CD4-positive, alpha-beta T cell treated with Interleukin-12 subunit alpha and Interleukin-12 subunit beta, for 1 hour (primary cell): ENCODE results near the gene DNM1.

Experiments
- DNase-seq: peaks from one replicate; pipeline ENCODE4 v3.0.0-alpha.2; 2020

Gene DNM1

GRCh38 chr9:128203024-128203706, at the start of gene DNM1:
Gene DNM1, plus strand, starts transcription at chr9:128203379. Its CDS starts 92 bp downstream, at chr9:128203471.
- peak; percentile 83 for DNase-seq

GRCh38 chr9:128153947-128154695, 49.1 kb upstream of the DNM1 start:
- DNase-seq, result no peak

GRCh38 chr9:128155736-128156500, 47.3 kb upstream of the DNM1 start:
- DNase-seq, result no peak

- peak; percentile 74 for DNase-seq
Measured at GRCh38 chr9:128159522-128159783, 43.7 kb upstream of the DNM1 start.

- DNase-seq, result peak; percentile 95
Measured at GRCh38 chr9:128159784-128160602, 43.2 kb upstream of the DNM1 start, which contains the start of gene BBLN. Gene BBLN, plus strand, starts transcription at chr9:128160265. Its CDS starts 143 bp downstream, at chr9:128160408.

- peak; percentile 18 for DNase-seq
Measured at GRCh38 chr9:128160603-128160987, 42.6 kb upstream of the DNM1 start.

GRCh38 chr9:128161215-128161902, 41.8 kb upstream of the DNM1 start:
- DNase-seq, result no peak

- no peak for DNase-seq
Measured at GRCh38 chr9:128162215-128163026, 40.8 kb upstream of the DNM1 start.

GRCh38 chr9:128163027-128163515, 40.1 kb upstream of the DNM1 start:
- DNase-seq, result no peak

GRCh38 chr9:128163523-128164306, 39.5 kb upstream of the DNM1 start:
- no peak for DNase-seq

- no peak for DNase-seq
Measured at GRCh38 chr9:128164307-128164885, 38.8 kb upstream of the DNM1 start.

GRCh38 chr9:128166169-128166568, 37.0 kb upstream of the DNM1 start:
- DNase-seq, result no peak

GRCh38 chr9:128167209-128167608, 36.0 kb upstream of the DNM1 start:
- no peak for DNase-seq

- DNase-seq, result no peak
Measured at GRCh38 chr9:128168731-128169308, 34.4 kb upstream of the DNM1 start.

- no peak for DNase-seq
Measured at GRCh38 chr9:128169492-128169891, 33.7 kb upstream of the DNM1 start.

GRCh38 chr9:128169925-128170324, 33.3 kb upstream of the DNM1 start:
- no peak for DNase-seq

GRCh38 chr9:128174062-128174461, 29.1 kb upstream of the DNM1 start:
- DNase-seq, result no peak

- no peak for DNase-seq
Measured at GRCh38 chr9:128175102-128175563, 28.0 kb upstream of the DNM1 start.

GRCh38 chr9:128175726-128176125, 27.5 kb upstream of the DNM1 start:
- no peak for DNase-seq
